WTC11 (cell line): Measurements from ENCODE around the gene MEGF6.

Source experiments
- EMX1 ChIP-seq: fragments of 250-450 bp; sonication (Bioruptor Pico); IDR thresholded peaks from 2 replicates; pipeline ENCODE4 v1.8.0; 2021; ENCODE audit warnings: mild to moderate bottlenecking
- KAT7 ChIP-seq: sonication (generic); formaldehyde crosslinking; IDR thresholded peaks from 2 replicates; pipeline ENCODE4 v1.8.1; 2023; ENCODE audit warnings: missing genetic modification reagents, mild to moderate bottlenecking, borderline replicate concordance
- TCF7 ChIP-seq: sonication (generic); formaldehyde crosslinking; IDR thresholded peaks from 2 replicates; pipeline ENCODE4 v1.8.0; 2022; ENCODE audit warnings: mild to moderate bottlenecking, low read depth, missing genetic modification reagents, moderate library complexity
- ZNF263 ChIP-seq: sonication (generic); formaldehyde crosslinking; IDR thresholded peaks from 2 replicates; pipeline ENCODE4 v1.8.1; 2022; ENCODE audit warnings: low read depth, mild to moderate bottlenecking, moderate library complexity, missing genetic modification reagents
- ZNF423 ChIP-seq: fragments of 250-450 bp; sonication (Bioruptor Pico); IDR thresholded peaks from 2 replicates; pipeline ENCODE4 v2.1.2; 2022; ENCODE audit warnings: mild to moderate bottlenecking, moderate library complexity
- TF ChIP-seq, protein P1 (sequence below): fragments of 200-600 bp; IDR thresholded peaks from 2 replicates; pipeline ENCODE4 v1.8.0; 2022; ENCODE audit warnings: antibody characterized with exemption

GRCh38 chr1:3609016-3609768 lies 2.1 kb downstream of the MEGF6 start:
- TF ChIP-seq, protein P1, sequence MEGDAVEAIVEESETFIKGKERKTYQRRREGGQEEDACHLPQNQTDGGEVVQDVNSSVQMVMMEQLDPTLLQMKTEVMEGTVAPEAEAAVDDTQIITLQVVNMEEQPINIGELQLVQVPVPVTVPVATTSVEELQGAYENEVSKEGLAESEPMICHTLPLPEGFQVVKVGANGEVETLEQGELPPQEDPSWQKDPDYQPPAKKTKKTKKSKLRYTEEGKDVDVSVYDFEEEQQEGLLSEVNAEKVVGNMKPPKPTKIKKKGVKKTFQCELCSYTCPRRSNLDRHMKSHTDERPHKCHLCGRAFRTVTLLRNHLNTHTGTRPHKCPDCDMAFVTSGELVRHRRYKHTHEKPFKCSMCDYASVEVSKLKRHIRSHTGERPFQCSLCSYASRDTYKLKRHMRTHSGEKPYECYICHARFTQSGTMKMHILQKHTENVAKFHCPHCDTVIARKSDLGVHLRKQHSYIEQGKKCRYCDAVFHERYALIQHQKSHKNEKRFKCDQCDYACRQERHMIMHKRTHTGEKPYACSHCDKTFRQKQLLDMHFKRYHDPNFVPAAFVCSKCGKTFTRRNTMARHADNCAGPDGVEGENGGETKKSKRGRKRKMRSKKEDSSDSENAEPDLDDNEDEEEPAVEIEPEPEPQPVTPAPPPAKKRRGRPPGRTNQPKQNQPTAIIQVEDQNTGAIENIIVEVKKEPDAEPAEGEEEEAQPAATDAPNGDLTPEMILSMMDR = no peak
- TF ChIP-seq ZNF423 (no peak), TCF7 (no peak), ZNF263 (CRISPR knock-in tag) (no peak), EMX1 (CRISPR knock-in tag) (no peak), KAT7 (no peak)
